Right forelimb (tissue), 1 donor: ENCODE results near the gene DEFB118.
"Not testable (repeated sequence)": the region's sequence is repeated elsewhere in the genome, so short reads cannot be mapped to it uniquely, and the experiment has no call there.

Experiments used
- DNase-seq: peaks from one replicate; pipeline ENCODE4 v3.0.0-alpha.2; 2018

DEFB118 gene

GRCh38 chr20:31368301-31368700 is at the start of gene DEFB118:
Gene DEFB118 (plus strand): TSS chr20:31368601. CDS start chr20:31368651, 50 bp downstream.
- DNase-seq = no peak

- no peak for DNase-seq
These were observed 45.9 kb upstream of the DEFB118 start for GRCh38 chr20:31322504-31322903.

- no peak for DNase-seq
These were observed 37.5 kb upstream of the DEFB118 start for GRCh38 chr20:31330893-31331292.

- DNase-seq = no peak
These were observed 26.9 kb upstream of the DEFB118 start for GRCh38 chr20:31341470-31341869.

- DNase-seq = no peak
These were observed 12.4 kb upstream of the DEFB118 start for GRCh38 chr20:31355981-31356380.

DNA sequence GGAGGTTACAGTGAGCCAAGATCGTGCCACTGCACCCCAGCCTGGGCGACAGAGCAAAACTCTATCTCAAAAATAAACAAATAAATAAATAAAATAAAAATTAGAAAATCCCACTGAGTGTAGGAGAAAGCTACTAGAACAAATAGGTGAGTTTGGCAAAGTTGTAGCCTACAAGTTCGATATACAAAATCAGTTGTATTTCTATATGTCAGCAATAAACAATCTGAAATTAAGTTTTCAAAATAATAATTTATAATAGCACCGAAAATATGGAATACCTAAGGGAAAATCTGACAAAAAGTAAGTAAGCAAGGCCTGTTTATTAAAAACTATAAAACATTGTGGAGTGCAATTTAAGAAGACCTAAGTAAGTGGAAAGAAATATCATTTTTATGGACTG is 5.1 kb upstream of the DEFB118 start:
- no peak for DNase-seq

GRCh38 chr20:31364272-31364671 is 4.1 kb upstream of the DEFB118 start:
- DNase-seq = not testable (repeated sequence)

DNA sequence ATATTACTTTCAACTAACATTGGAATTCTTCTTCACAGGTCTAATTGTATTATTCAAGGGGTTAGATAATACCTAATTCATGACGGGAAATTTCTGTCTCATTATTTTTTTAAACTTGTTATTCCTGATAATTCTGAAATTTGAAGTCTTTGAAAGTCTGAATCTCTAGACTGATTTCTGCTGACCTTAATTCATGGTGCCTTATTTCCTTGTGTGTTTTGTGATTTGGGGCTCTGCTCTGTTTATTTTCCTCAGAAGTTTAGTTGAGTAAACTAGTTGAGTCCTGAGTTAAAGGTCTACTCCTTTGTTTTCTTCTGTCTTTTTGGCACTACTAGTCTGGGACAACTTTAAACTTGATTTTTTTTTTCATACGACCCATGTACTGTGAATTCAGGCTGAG is 5.9 kb downstream of the DEFB118 start:
- DNase-seq = no peak

DNA sequence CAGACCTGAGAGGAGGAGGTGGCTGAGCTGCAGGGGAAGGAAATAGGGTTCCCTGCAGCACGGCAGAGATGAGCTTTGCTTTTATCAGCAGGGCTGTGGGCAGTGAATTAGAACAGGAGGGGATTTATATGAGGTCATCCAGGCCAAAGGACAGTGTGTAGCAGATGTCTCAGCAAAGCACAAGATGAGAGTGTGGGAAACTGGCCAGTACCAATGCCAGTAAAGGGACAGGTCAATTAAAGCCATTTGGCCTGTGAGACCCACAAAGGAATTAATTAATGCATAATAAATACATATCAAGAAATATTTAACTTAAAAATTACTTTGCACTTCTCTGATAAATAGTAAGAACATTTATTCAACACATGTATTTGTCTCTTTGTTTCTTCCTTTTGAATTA is 22.1 kb downstream of the DEFB118 start, which contains the start of gene DEFB119:
Gene DEFB119 (minus strand): TSS at position 101 of the 400 bp plus-strand sequence. CDS start 107 bp downstream, outside the sequence.
- no peak for DNase-seq

GRCh38 chr20:31392836-31393235 is 24.4 kb downstream of the DEFB118 start:
- DNase-seq = no peak

DNA sequence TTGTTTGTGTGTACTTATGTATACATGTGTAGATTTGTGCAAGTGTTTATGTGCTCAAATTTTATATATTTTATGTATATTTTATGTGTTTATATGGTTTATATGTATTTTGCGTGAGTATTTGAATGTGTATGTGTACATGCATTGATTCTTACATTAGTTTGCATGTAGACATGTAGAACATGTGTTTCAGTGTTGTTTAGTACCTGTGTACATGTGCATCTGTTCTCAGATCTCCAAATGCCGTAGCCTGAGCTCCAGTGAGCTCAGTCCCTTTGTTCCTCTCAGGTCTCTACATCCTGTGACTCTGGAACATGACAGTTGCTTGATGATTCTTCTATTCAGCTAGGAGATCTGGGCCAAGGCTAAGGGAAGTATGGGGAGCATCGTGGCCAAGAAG is 26.5 kb downstream of the DEFB118 start:
- DNase-seq = no peak

- DNase-seq = no peak
These were observed 35.5 kb downstream of the DEFB118 start for GRCh38 chr20:31403886-31404285.

DNA sequence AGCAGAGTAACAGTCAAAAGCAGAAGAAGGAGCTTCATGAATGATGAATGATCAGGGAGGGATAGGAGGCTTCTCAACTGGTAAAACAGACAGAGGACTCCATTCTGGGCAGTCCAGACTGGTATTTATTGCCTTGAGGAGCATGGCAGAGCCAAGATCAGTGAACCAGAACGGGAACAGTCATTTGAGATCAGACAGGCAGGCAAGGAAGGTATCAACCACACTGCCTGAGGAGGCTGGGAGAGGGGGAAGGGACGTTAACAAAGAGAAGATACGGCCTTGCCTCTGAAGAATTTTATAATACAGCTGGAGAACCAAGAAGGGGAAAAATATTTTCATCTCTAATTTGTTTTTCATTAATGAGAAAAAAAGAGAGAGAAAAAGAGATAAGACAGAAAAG is 37.7 kb downstream of the DEFB118 start, which contains the start of gene DEFB121:
Gene DEFB121 (minus strand): TSS at position 101 of the 400 bp plus-strand sequence. CDS start 63 bp downstream, at position 38.
- no peak for DNase-seq

GRCh38 chr20:31410011-31410410 is 41.6 kb downstream of the DEFB118 start:
- no peak for DNase-seq

GRCh38 chr20:31414381-31414780 is 46.0 kb downstream of the DEFB118 start:
- no peak for DNase-seq

DNA sequence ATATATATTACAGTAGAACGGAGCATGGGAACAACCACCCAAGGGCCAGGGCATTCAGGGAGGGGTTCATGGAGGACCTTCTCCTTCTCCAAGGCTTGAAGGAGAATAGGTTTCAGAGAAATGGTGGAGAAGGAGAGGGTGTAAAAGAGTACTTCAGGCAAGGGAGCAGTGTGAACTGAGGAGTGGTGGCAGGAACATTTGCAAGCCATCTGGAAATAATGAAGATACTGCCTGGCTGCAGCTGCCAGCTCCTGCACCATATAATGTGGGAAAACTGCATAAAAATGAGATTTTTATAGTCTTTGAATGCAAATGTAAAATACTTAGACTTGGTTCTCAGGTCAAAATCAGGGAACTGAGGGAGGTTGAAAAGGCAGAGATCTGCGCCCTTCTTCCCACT is 47.3 kb downstream of the DEFB118 start:
- no peak for DNase-seq

DNA sequence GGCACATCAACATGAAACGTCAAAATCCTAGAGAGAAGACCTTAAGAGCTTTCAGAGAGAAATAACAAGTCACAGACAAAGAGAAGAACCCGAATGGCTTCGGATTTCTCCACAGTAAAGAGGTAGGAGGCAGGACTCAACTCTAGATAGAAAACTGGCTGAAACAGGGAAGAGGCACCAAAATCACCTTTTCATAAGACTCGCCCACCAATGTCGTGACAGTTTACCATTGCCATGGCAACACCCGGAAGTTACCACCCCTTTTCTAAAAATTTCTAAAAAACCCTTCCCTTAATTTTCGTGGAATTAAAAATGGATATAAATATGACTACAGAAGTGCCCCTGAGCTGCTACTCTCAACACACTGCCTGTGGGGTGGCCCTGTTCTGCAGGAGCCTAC is 49.9 kb downstream of the DEFB118 start:
- DNase-seq = no peak
